ENCODE results near the gene C2. TPM values are rescaled to one million over a fixed set of nuclear protein-coding genes. Genes with fewer than 3 reads are reported as not detected.

Gene C2
- total RNA-seq (2021) (1.3 TPM in 3 replicates), Bru-seq, nascent RNA (percentile 36 among the genes with signal in this experiment)
- long read RNA-seq, experiment 1: 0 reads
- long read RNA-seq, experiment 2: 0 reads
- long read RNA-seq, experiment 3: 0 reads

GRCh38 chr6:31927242-31927862 is at the start of gene C2:
Gene C2, plus strand, starts transcription at chr6:31927717. Its CDS starts 36 bp downstream, at chr6:31927753.
- ChIA-PET CTCF (interaction anchor here (1.7 kb wide), 1 partner anchor 25 kb away, joined by 5 read pairs; no protein-coding TSS in a partner anchor), POLR2A (no interaction called here)
- ATAC-seq (no peak), DNase-seq (ENCODE audit: low spot score) (no peak)
- Mint-ChIP-seq H3K4me1 (no peaks in the 10 kb centered on the region), H3K4me3 (no peak within 1 kb of the TSS), H3K27ac (no peak within 1 kb of the TSS), H3K9me3 (peaks cover 5% of the 10 kb centered on the region), H3K27me3 (ENCODE audit: low read depth) (peaks cover 17% of the 10 kb centered on the region), H3K36me3 (no peaks in the 10 kb centered on the region)
- TF ChIP-seq, protein P1, sequence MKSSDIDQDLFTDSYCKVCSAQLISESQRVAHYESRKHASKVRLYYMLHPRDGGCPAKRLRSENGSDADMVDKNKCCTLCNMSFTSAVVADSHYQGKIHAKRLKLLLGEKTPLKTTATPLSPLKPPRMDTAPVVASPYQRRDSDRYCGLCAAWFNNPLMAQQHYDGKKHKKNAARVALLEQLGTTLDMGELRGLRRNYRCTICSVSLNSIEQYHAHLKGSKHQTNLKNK (CRISPR knock-in tag; IDR thresholded peaks at IDR 0.05): no peak
- TF ChIP-seq GABPB1 (CRISPR knock-in tag; IDR thresholded peaks at IDR 0.05): peak; percentile 87

- POLR2A ChIA-PET: no interaction called here
- Mint-ChIP-seq H3K36me3 (peaks cover 31% of the 10 kb centered on the region), H3K9me3 (no peaks in the 10 kb centered on the region), H3K4me1 (peaks cover 6% of the 10 kb centered on the region), H3K27ac (no peak overlapping the region), H3K27me3 (ENCODE audit: low read depth) (no peaks in the 10 kb centered on the region), H3K4me3 (0 out of 2 replicates have a peak overlapping the region, but pooled peaks have one; percentile 51)
- TF ChIP-seq ZBTB43 (CRISPR knock-in tag; IDR thresholded peaks at IDR 0.05) (no peak), HMGA2 (CRISPR knock-in tag; IDR thresholded peaks at IDR 0.05) (no peak)
- DNase-seq (ENCODE audit: low spot score) (no peak), ATAC-seq (no peak; the same call in 1 of the 2 replicates)
- CTCF ChIA-PET: interaction anchor here (1.3 kb wide), 1 partner anchor 87 kb away, joined by 5 read pairs; no protein-coding TSS in a partner anchor
These were observed 49.3 kb upstream of the C2 start for GRCh38 chr6:31878222-31878621.

DNA sequence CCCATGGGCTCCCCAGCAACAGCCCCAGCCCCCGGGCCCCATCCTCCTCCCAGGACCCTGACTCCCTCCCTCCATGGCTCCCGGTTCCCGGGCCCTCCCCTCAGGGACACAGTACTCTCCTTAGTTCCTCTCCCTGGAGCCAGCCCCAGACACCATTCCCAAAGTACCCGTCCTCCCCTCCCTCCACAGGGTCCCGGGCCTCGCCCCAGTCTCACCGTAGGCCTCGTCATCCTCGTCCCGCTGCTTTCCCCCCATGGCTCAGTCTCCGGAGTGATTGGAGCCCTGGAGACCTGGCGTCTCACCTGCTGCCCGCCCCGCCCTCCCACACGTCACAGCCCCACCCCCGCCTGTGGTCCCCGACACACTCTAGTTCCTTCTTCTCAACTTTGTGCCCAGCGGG is 48.8 kb upstream of the C2 start, which contains the start of gene SLC44A4:
SLC44A4 (minus strand) TSS at position 272 of the 400 bp plus-strand sequence; CDS start at position 255, 17 bp downstream.
- no peaks in the 10 kb centered on the region for H3K27me3 Mint-ChIP-seq (ENCODE audit: low read depth)
- CTCF ChIA-PET: interaction anchor here (0.8 to 2.1 kb wide), 5 partner anchors 9 to 189 kb away, joined by 3 to 7 read pairs (median 3); partner anchors contain the start of gene NEU1
- peaks cover 35% of the 10 kb centered on the region for H3K36me3 Mint-ChIP-seq
- H3K9me3 Mint-ChIP-seq: no peaks in the 10 kb centered on the region
- H3K4me1 Mint-ChIP-seq: peaks cover 6% of the 10 kb centered on the region
- TF ChIP-seq ZNF416 (CRISPR knock-in tag; IDR thresholded peaks at IDR 0.05): 0 out of 2 replicates have a peak, but pooled peaks have one; percentile 50
- TF ChIP-seq, protein P2, sequence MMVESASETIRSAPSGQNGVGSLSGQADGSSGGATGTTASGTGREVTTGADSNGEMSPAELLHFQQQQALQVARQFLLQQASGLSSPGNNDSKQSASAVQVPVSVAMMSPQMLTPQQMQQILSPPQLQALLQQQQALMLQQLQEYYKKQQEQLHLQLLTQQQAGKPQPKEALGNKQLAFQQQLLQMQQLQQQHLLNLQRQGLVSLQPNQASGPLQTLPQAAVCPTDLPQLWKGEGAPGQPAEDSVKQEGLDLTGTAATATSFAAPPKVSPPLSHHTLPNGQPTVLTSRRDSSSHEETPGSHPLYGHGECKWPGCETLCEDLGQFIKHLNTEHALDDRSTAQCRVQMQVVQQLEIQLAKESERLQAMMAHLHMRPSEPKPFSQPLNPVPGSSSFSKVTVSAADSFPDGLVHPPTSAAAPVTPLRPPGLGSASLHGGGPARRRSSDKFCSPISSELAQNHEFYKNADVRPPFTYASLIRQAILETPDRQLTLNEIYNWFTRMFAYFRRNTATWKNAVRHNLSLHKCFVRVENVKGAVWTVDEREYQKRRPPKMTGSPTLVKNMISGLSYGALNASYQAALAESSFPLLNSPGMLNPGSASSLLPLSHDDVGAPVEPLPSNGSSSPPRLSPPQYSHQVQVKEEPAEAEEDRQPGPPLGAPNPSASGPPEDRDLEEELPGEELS (CRISPR knock-in tag; IDR thresholded peaks at IDR 0.05): no peak
- ATAC-seq (peak; percentile 77), DNase-seq (ENCODE audit: low spot score) (peak; percentile 52)
- peak within 1 kb of the TSS; percentile 51 for H3K4me3 Mint-ChIP-seq
- POLR2A ChIA-PET: no interaction called here
- peak within 1 kb of the TSS; percentile 94 for H3K27ac Mint-ChIP-seq

GRCh38 chr6:31879143-31879542 is 48.4 kb upstream of the C2 start:
- peaks cover 36% of the 10 kb centered on the region for H3K36me3 Mint-ChIP-seq
- H3K4me3 Mint-ChIP-seq: peak overlapping the region; percentile 48
- ChIA-PET POLR2A (no interaction called here), CTCF (interaction anchor here (0.8 to 2.1 kb wide), 5 partner anchors 9 to 189 kb away, joined by 3 to 7 read pairs (median 3); partner anchors contain the start of gene NEU1)
- peaks cover 6% of the 10 kb centered on the region for H3K4me1 Mint-ChIP-seq
- no peaks in the 10 kb centered on the region for H3K9me3 Mint-ChIP-seq
- peak overlapping the region; percentile 94 for H3K27ac Mint-ChIP-seq
- no peaks in the 10 kb centered on the region for H3K27me3 Mint-ChIP-seq (ENCODE audit: low read depth)
- ATAC-seq: no peak
- no peak for DNase-seq (ENCODE audit: low spot score)
- TF ChIP-seq TEAD4 (CRISPR knock-in tag; IDR thresholded peaks at IDR 0.05): no peak
- no peak for TF ChIP-seq ZNF263 (CRISPR knock-in tag; IDR thresholded peaks at IDR 0.05; ENCODE audit: low read depth)
- no peak for TF ChIP-seq OVOL2 (CRISPR knock-in tag; IDR thresholded peaks at IDR 0.05; ENCODE audit: borderline replicate concordance)
- TF ChIP-seq ZNF219 (CRISPR knock-in tag; IDR thresholded peaks at IDR 0.05; ENCODE audit: borderline replicate concordance): no peak

DNA sequence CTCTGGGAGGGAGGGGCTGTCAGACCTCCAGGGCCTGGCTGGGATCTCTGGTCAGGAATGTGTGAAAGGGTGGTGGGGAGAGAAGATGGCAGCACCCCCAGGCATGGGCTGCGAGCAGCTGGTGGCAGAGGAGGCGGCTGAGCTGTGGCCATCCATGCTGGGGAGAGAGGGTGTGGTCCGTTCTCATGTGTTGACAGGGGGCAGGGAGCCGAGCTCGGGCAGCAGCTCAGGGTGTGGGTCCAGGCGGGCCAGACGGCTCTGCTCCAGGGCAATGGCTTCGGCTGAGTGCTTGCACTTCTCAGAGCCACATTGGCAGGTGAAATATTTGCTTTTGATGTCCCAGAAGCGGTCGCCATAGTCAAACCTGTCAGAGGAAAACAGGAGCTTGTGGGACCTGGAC is 47.6 kb upstream of the C2 start:
- CTCF ChIA-PET: interaction anchor here (2.1 kb wide), 1 partner anchor 9 kb away, joined by 7 read pairs; no protein-coding TSS in a partner anchor
- H3K27me3 Mint-ChIP-seq (ENCODE audit: low read depth): no peaks in the 10 kb centered on the region
- POLR2A ChIA-PET: no interaction called here
- TF ChIP-seq ZNF121 (CRISPR knock-in tag; IDR thresholded peaks at IDR 0.05) (no peak), ZNF232 (CRISPR knock-in tag; IDR thresholded peaks at IDR 0.05) (no peak), SOX15 (CRISPR knock-in tag; IDR thresholded peaks at IDR 0.05) (no peak), AFF4 (CRISPR knock-in tag; IDR thresholded peaks at IDR 0.05; ENCODE audit: borderline replicate concordance) (no peak), ZNF317 (CRISPR knock-in tag; IDR thresholded peaks at IDR 0.05; ENCODE audit: borderline replicate concordance, low read depth) (no peak)

More for the DNA sequence above, 47.6 kb upstream of the C2 start:
- ATAC-seq (no peak), DNase-seq (ENCODE audit: low spot score) (no peak)
- Mint-ChIP-seq H3K9me3 (no peaks in the 10 kb centered on the region), H3K4me1 (peaks cover 6% of the 10 kb centered on the region), H3K27ac (no peak overlapping the region; the same call in 1 of the 2 replicates), H3K36me3 (peaks cover 38% of the 10 kb centered on the region), H3K4me3 (no peak overlapping the region)
